Activated naive CD4-positive, alpha-beta T cell treated with anti-CD3 and anti-CD28 coated beads for 36 hours (primary cell): ENCODE data around the gene NFATC3. TPM values are rescaled to one million over a fixed set of nuclear protein-coding genes. Genes with fewer than 3 reads are reported as not detected.

Experiments
- CTCF ChIA-PET: fragments of 350-600 bp; sonication (Branson Sonifier 250); formaldehyde crosslinking; loops from one replicate; lab custom pipeline; 2021; ENCODE audit warnings: antibody characterized with exemption; lab: Charles Lee
- DNase-seq: peaks from one replicate; pipeline ENCODE4 v3.0.0-alpha.2; 2020
- H3K27ac Mint-ChIP-seq: one replicate; pipeline ENCODE4 v1.8.0; 2021; ENCODE audit warnings: mild to moderate bottlenecking, mixed read lengths
- H3K27me3 Mint-ChIP-seq: one replicate; pipeline ENCODE4 v1.8.0; 2021; ENCODE audit warnings: low read depth, mixed read lengths
- H3K36me3 Mint-ChIP-seq: one replicate; pipeline ENCODE4 v1.8.0; 2021; ENCODE audit warnings: low read depth, mixed read lengths
- H3K4me1 Mint-ChIP-seq: one replicate; pipeline ENCODE4 v1.8.0; 2021; ENCODE audit warnings: low read depth, mixed read lengths
- H3K4me3 Mint-ChIP-seq: one replicate; pipeline ENCODE4 v1.8.0; 2021; ENCODE audit warnings: mild to moderate bottlenecking, moderate library complexity, mixed read lengths
- H3K9me3 Mint-ChIP-seq: one replicate; pipeline ENCODE4 v1.8.0; 2021; ENCODE audit warnings: mixed read lengths
- intact Hi-C: fragments of 100-400 bp; cut with micrococcal nuclease; formaldehyde crosslinking; loops from one replicate; pipeline ENCODE4 v1.15.1; 2023
- total RNA-seq, 2 experiments: library from RNA; stranded (reverse); gene quantifications; one replicate each; pipeline ENCODE4 v1.2.3, GENCODE V29; 2021

Gene NFATC3
- total RNA-seq, 2 experiments from 2014 or later, result 49.1 to 50.3 TPM

GRCh38 chr16:68229431-68230175 is 144.4 kb downstream of the NFATC3 start:
- intact Hi-C loops, result loop anchor here (1.0 to 10.0 kb wide), 6 partner anchors 52 to 425 kb away; partner anchors contain the start of genes RANBP10 and TSNAXIP1
- Mint-ChIP-seq H3K27ac (peak overlapping the region; percentile 53), H3K9me3 (no peaks in the 10 kb centered on the region), H3K27me3 (no peaks in the 10 kb centered on the region), H3K36me3 (peaks cover 5% of the 10 kb centered on the region), H3K4me3 (no peak overlapping the region), H3K4me1 (peaks cover 42% of the 10 kb centered on the region)
- peak; percentile 64 for DNase-seq
- CTCF ChIA-PET, result interaction anchor here (0.7 to 2.7 kb wide), 13 partner anchors 9 to 166 kb away, joined by 3 to 20 read pairs (median 3); partner anchors contain the start of genes NFATC3 and SLC7A6

- no peak overlapping the region for H3K27ac Mint-ChIP-seq
- H3K36me3 Mint-ChIP-seq, result peaks cover 5% of the 10 kb centered on the region
- H3K27me3 Mint-ChIP-seq, result no peaks in the 10 kb centered on the region
- CTCF ChIA-PET, result interaction anchor here (0.7 to 2.7 kb wide), 13 partner anchors 9 to 166 kb away, joined by 3 to 20 read pairs (median 3); partner anchors contain the start of genes NFATC3 and SLC7A6
- intact Hi-C loops, result loop anchor here (10.0 kb wide), 1 partner anchor 425 kb away; the partner anchor contains the start of genes RANBP10 and TSNAXIP1
- peaks cover 44% of the 10 kb centered on the region for H3K4me1 Mint-ChIP-seq
- H3K4me3 Mint-ChIP-seq, result no peak overlapping the region
- H3K9me3 Mint-ChIP-seq, result no peaks in the 10 kb centered on the region
- DNase-seq, result no peak
Measured at GRCh38 chr16:68230176-68230571, 145.0 kb downstream of the NFATC3 start.

GRCh38 chr16:68230956-68231355 is 145.8 kb downstream of the NFATC3 start:
- H3K27ac Mint-ChIP-seq, result no peak overlapping the region
- H3K4me3 Mint-ChIP-seq, result no peak overlapping the region
- no peak for DNase-seq
- CTCF ChIA-PET, result interaction anchor here (0.5 to 2.7 kb wide), 5 partner anchors 138 to 239 kb away, joined by 3 to 20 read pairs (median 3); partner anchors contain the start of gene NFATC3
- intact Hi-C loops, result loop anchor here (10.0 kb wide), 1 partner anchor 426 kb away; the partner anchor contains the start of genes RANBP10 and TSNAXIP1
- H3K36me3 Mint-ChIP-seq, result peaks cover 4% of the 10 kb centered on the region
- H3K4me1 Mint-ChIP-seq, result peaks cover 36% of the 10 kb centered on the region
- no peaks in the 10 kb centered on the region for H3K9me3 Mint-ChIP-seq
- H3K27me3 Mint-ChIP-seq, result no peaks in the 10 kb centered on the region

GRCh38 chr16:68231384-68232136 is 146.4 kb downstream of the NFATC3 start:
- CTCF ChIA-PET, result interaction anchor here (0.6 to 2.7 kb wide), 2 partner anchors 138 to 238 kb away, joined by 3 to 20 read pairs; no protein-coding TSS in a partner anchor

GRCh38 chr16:68232335-68232734 is 147.2 kb downstream of the NFATC3 start:
- no peak overlapping the region for H3K27ac Mint-ChIP-seq
- H3K4me3 Mint-ChIP-seq, result no peak overlapping the region
- H3K27me3 Mint-ChIP-seq, result no peaks in the 10 kb centered on the region
- no peaks in the 10 kb centered on the region for H3K9me3 Mint-ChIP-seq
- H3K36me3 Mint-ChIP-seq, result peaks cover 2% of the 10 kb centered on the region
- no peak for DNase-seq
- intact Hi-C loops, result loop anchor here (10.0 kb wide), 1 partner anchor 428 kb away; the partner anchor contains the start of genes RANBP10 and TSNAXIP1
- CTCF ChIA-PET, result no interaction called here
- peaks cover 35% of the 10 kb centered on the region for H3K4me1 Mint-ChIP-seq

More at GRCh38 chr16:68231384-68232136, 146.4 kb downstream of the NFATC3 start:
- no peak overlapping the region for H3K4me3 Mint-ChIP-seq
- peaks cover 4% of the 10 kb centered on the region for H3K36me3 Mint-ChIP-seq
- intact Hi-C loops, result loop anchor here (10.0 kb wide), 1 partner anchor 427 kb away; the partner anchor contains the start of genes RANBP10 and TSNAXIP1
- no peaks in the 10 kb centered on the region for H3K9me3 Mint-ChIP-seq
- H3K27me3 Mint-ChIP-seq, result no peaks in the 10 kb centered on the region
- no peak overlapping the region for H3K27ac Mint-ChIP-seq
- H3K4me1 Mint-ChIP-seq, result peaks cover 35% of the 10 kb centered on the region
- DNase-seq, result no peak

GRCh38 chr16:68233085-68233834 is 148.1 kb downstream of the NFATC3 start:
- peak overlapping the region; percentile 16 for H3K27ac Mint-ChIP-seq
- H3K4me1 Mint-ChIP-seq, result peaks cover 26% of the 10 kb centered on the region
- CTCF ChIA-PET, result no interaction called here
- no peaks in the 10 kb centered on the region for H3K9me3 Mint-ChIP-seq
- intact Hi-C loops, result loop anchor here (10.0 kb wide), 1 partner anchor 428 kb away; the partner anchor contains the start of genes RANBP10 and TSNAXIP1
- DNase-seq, result peak; percentile 50
- H3K27me3 Mint-ChIP-seq, result no peaks in the 10 kb centered on the region
- peaks cover 2% of the 10 kb centered on the region for H3K36me3 Mint-ChIP-seq
- H3K4me3 Mint-ChIP-seq, result no peak overlapping the region

- CTCF ChIA-PET, result no interaction called here
- Mint-ChIP-seq H3K27ac (no peak overlapping the region), H3K4me1 (peaks cover 27% of the 10 kb centered on the region), H3K4me3 (no peak overlapping the region), H3K27me3 (no peaks in the 10 kb centered on the region), H3K36me3 (peaks cover 2% of the 10 kb centered on the region), H3K9me3 (no peaks in the 10 kb centered on the region)
- DNase-seq, result no peak
- intact Hi-C loops, result loop anchor here (10.0 kb wide), 1 partner anchor 429 kb away; the partner anchor contains the start of genes RANBP10 and TSNAXIP1
Measured at GRCh38 chr16:68233835-68234187, 148.6 kb downstream of the NFATC3 start.

- H3K4me1 Mint-ChIP-seq, result peaks cover 26% of the 10 kb centered on the region
- no peaks in the 10 kb centered on the region for H3K27me3 Mint-ChIP-seq
- no peaks in the 10 kb centered on the region for H3K9me3 Mint-ChIP-seq
- H3K4me3 Mint-ChIP-seq, result peak overlapping the region; percentile 21
- DNase-seq, result no peak
- H3K36me3 Mint-ChIP-seq, result no peaks in the 10 kb centered on the region
- intact Hi-C loops, result loop anchor here (10.0 kb wide), 1 partner anchor 430 kb away; the partner anchor contains the start of genes RANBP10 and TSNAXIP1
- CTCF ChIA-PET, result no interaction called here
- peak overlapping the region; percentile 1 for H3K27ac Mint-ChIP-seq
Measured at GRCh38 chr16:68234188-68235107, 149.3 kb downstream of the NFATC3 start.

GRCh38 chr16:68235108-68235886 is 150.1 kb downstream of the NFATC3 start:
- CTCF ChIA-PET, result no interaction called here
- Mint-ChIP-seq H3K9me3 (no peaks in the 10 kb centered on the region), H3K4me1 (peaks cover 30% of the 10 kb centered on the region), H3K4me3 (peak overlapping the region; percentile 9), H3K27me3 (no peaks in the 10 kb centered on the region), H3K27ac (no peak overlapping the region), H3K36me3 (no peaks in the 10 kb centered on the region)
- intact Hi-C loops, result loop anchor here (10.0 kb wide), 1 partner anchor 430 kb away; the partner anchor contains the start of genes RANBP10 and TSNAXIP1
- no peak for DNase-seq

GRCh38 chr16:68235887-68236136 is 150.6 kb downstream of the NFATC3 start, which contains the start of gene ESRP2:
TSS of gene ESRP2 (minus strand) at chr16:68236127. CDS start at chr16:68236045, 82 bp downstream.
- Mint-ChIP-seq H3K36me3 (no peaks in the 10 kb centered on the region), H3K4me1 (peaks cover 30% of the 10 kb centered on the region), H3K27ac (peak within 1 kb of the TSS; percentile 51), H3K27me3 (no peaks in the 10 kb centered on the region), H3K4me3 (peak within 1 kb of the TSS; percentile 93), H3K9me3 (no peaks in the 10 kb centered on the region)
- no peak for DNase-seq
- CTCF ChIA-PET, result no interaction called here
- intact Hi-C loops, result loop anchor here (2.0 to 10.0 kb wide), 2 partner anchors 151 to 431 kb away; partner anchors contain the start of genes NFATC3, RANBP10 and TSNAXIP1
